Lower lobe of right lung (tissue), 2 donors: Measurements from ENCODE around the gene CABLES1. TPM values are rescaled to one million over a fixed set of nuclear protein-coding genes. Genes with fewer than 3 reads are reported as not detected.

Source experiments
- ATAC-seq, 2 donors: fragments of 200-7000 bp; cut with Tn5 transposase; one replicate each; pipeline ENCODE4 v1.9.1; 2020 to 2022; ENCODE audit warnings: mild to moderate bottlenecking in 2 of 2, moderate library complexity in 2 of 2
- DNase-seq: peaks from one replicate; pipeline ENCODE4 v3.0.0-alpha.2; 2020
- H3K27ac ChIP-seq: fragments of 200-600 bp; one replicate; pipeline ENCODE4 v1.8.0; 2022
- H3K27me3 ChIP-seq: fragments of 200-600 bp; one replicate; pipeline ENCODE4 v1.8.0; 2022; ENCODE audit warnings: low read depth
- H3K36me3 ChIP-seq: fragments of 200-600 bp; one replicate; pipeline ENCODE4 v1.8.0; 2022; ENCODE audit warnings: mild to moderate bottlenecking
- H3K4me1 ChIP-seq: fragments of 200-600 bp; one replicate; pipeline ENCODE4 v1.8.0; 2022
- H3K4me3 ChIP-seq: fragments of 200-600 bp; one replicate; pipeline ENCODE4 v1.8.0; 2022; ENCODE audit warnings: mild to moderate bottlenecking
- H3K9me3 ChIP-seq: fragments of 200-600 bp; one replicate; pipeline ENCODE4 v1.8.0; 2022
- CTCF ChIP-seq: fragments of 200-600 bp; IDR thresholded peaks from one replicate; pipeline ENCODE4 v1.8.0; 2022; ENCODE audit warnings: antibody characterized with exemption, mild to moderate bottlenecking
- intact Hi-C: fragments of 100-400 bp; cut with DNase I; formaldehyde crosslinking; loops from one replicate; pipeline ENCODE4 v1.11.0; 2022
- total RNA-seq: library from RNA; stranded (reverse); fragmentation: NEBNext Ultra II Directional; extraction: Animal tissue kit (Norgen Biotek cat#: 25700); gene quantifications from one replicate; pipeline ENCODE4 v1.2.1, GENCODE V29; 2021
- donor health status: DM: no; HTN: yes; CAD: no; lungs with severe emphysema.

The CABLES1 gene
- total RNA-seq, 1 donor from 2014 or later, result 44.2 TPM

GRCh38 chr18:23209031-23209430 lies 73.7 kb downstream of the CABLES1 start:
- ATAC-seq, result peak; percentile 83 to 93
- no peaks in the 10 kb centered on the region for H3K9me3 ChIP-seq
- no peak overlapping the region for H3K4me3 ChIP-seq
- intact Hi-C loops, result no loop called here
- no peak for TF ChIP-seq CTCF
- DNase-seq, result no peak
- peaks cover 24% of the 10 kb centered on the region for H3K4me1 ChIP-seq
- no peaks in the 10 kb centered on the region for H3K27me3 ChIP-seq
- H3K36me3 ChIP-seq, result peaks cover 3% of the 10 kb centered on the region
- no peak overlapping the region for H3K27ac ChIP-seq

GRCh38 chr18:23209796-23210195 lies 74.5 kb downstream of the CABLES1 start:
- ATAC-seq, result no peak
- H3K9me3 ChIP-seq, result no peaks in the 10 kb centered on the region
- peaks cover 10% of the 10 kb centered on the region for H3K36me3 ChIP-seq
- intact Hi-C loops, result no loop called here
- no peak overlapping the region for H3K27ac ChIP-seq
- peaks cover 24% of the 10 kb centered on the region for H3K4me1 ChIP-seq
- TF ChIP-seq CTCF, result no peak
- H3K27me3 ChIP-seq, result no peaks in the 10 kb centered on the region
- no peak for DNase-seq
- H3K4me3 ChIP-seq, result no peak overlapping the region

GRCh38 chr18:23210526-23210925 lies 75.2 kb downstream of the CABLES1 start:
- TF ChIP-seq CTCF, result no peak

GRCh38 chr18:23211146-23211545 lies 75.9 kb downstream of the CABLES1 start:
- H3K9me3 ChIP-seq, result no peaks in the 10 kb centered on the region
- DNase-seq, result no peak
- intact Hi-C loops, result no loop called here
- H3K27me3 ChIP-seq, result no peaks in the 10 kb centered on the region
- no peak overlapping the region for H3K27ac ChIP-seq
- no peak for ATAC-seq
- TF ChIP-seq CTCF, result no peak
- H3K4me1 ChIP-seq, result peaks cover 24% of the 10 kb centered on the region
- no peak overlapping the region for H3K4me3 ChIP-seq
- H3K36me3 ChIP-seq, result peaks cover 23% of the 10 kb centered on the region

More at GRCh38 chr18:23210526-23210925, 75.2 kb downstream of the CABLES1 start:
- peaks cover 24% of the 10 kb centered on the region for H3K4me1 ChIP-seq
- intact Hi-C loops, result no loop called here
- peaks cover 18% of the 10 kb centered on the region for H3K36me3 ChIP-seq
- no peak overlapping the region for H3K27ac ChIP-seq
- H3K4me3 ChIP-seq, result no peak overlapping the region
- no peaks in the 10 kb centered on the region for H3K9me3 ChIP-seq
- no peaks in the 10 kb centered on the region for H3K27me3 ChIP-seq
- ATAC-seq (no peak), DNase-seq (no peak)

- TF ChIP-seq CTCF, result no peak
These were observed 76.9 kb downstream of the CABLES1 start for GRCh38 chr18:23212161-23212560.

GRCh38 chr18:23213200-23213599 lies 77.9 kb downstream of the CABLES1 start:
- Histone ChIP-seq H3K4me1 (peaks cover 24% of the 10 kb centered on the region), H3K36me3 (peaks cover 31% of the 10 kb centered on the region), H3K27me3 (no peaks in the 10 kb centered on the region), H3K27ac (peak overlapping the region; percentile 20), H3K4me3 (no peak overlapping the region), H3K9me3 (no peaks in the 10 kb centered on the region)
- no peak for TF ChIP-seq CTCF
- DNase-seq (no peak), ATAC-seq (no peak)
- intact Hi-C loops, result no loop called here

More at GRCh38 chr18:23212161-23212560, 76.9 kb downstream of the CABLES1 start:
- ATAC-seq (no peak), DNase-seq (no peak)
- Histone ChIP-seq H3K4me3 (no peak overlapping the region), H3K4me1 (peaks cover 24% of the 10 kb centered on the region), H3K27ac (no peak overlapping the region), H3K9me3 (no peaks in the 10 kb centered on the region), H3K36me3 (peaks cover 30% of the 10 kb centered on the region), H3K27me3 (no peaks in the 10 kb centered on the region)
- intact Hi-C loops, result no loop called here
